ENCODE results near the gene ASF1B. TPM values are rescaled to one million over a fixed set of nuclear protein-coding genes. Genes with fewer than 3 reads are reported as not detected.

The ASF1B gene
- total and polyA plus RNA-seq, 2 donors (not counting 1 experiment from before 2014, with no cell fraction given), result 1.9 to 2.5 TPM

DNA sequence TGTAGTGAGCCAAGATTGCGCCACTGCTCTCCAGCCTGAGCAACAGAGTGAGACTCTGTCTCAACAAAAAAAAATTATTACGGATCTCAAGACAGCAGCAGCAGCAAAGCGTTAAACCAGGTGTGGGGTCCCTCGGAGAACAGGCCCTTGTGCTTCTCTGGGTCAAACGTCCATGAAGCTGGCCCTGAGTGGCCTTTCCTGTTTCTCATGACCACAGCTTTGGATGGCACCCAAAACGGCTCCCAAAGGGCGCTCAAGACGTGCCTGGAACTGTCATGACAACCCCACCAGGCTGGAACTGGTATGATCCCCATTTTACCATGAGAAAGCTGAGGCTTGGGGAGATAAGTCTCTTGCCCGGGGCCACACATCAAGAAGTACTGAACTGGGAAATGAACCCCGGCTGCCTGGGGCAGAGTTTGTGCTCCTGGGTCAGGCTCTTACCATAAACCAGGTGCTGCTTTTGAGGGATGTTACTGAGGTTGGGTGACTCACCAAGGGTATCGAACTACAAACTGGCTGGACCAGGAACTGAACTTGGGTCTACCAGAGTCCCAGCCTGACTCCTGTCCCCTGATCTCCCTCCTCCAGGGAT lies 34.2 kb downstream of the ASF1B start:
- ATAC-seq (ENCODE audit: low read depth) (no peak), DNase-seq (no peak)
- H3K4me1 ChIP-seq (ENCODE audit: control insufficient read depth in 2 of 2, insufficient read depth in 2 of 2, low read length in 2 of 2), result no peaks in the 10 kb centered on the region
- no peak for TF ChIP-seq CTCF (IDR thresholded peaks at IDR 0.05)
- TF ChIP-seq EZH2 (IDR thresholded peaks at IDR 0.05; ENCODE audit: borderline replicate concordance, insufficient read depth, low read depth, low read length, poor library complexity, severe bottlenecking), result no peak
- no peak overlapping the region for H3K4me2 ChIP-seq (replicated peaks; ENCODE audit: low read depth, low read length, poor library complexity, severe bottlenecking)
- H3K9ac ChIP-seq (ENCODE audit: low read length), result no peak overlapping the region
- Mint-ChIP-seq H3K9me3 (ENCODE audit: insufficient read depth) (no peaks in the 10 kb centered on the region), H3K27ac (no peak overlapping the region), H3K4me3 (no peak overlapping the region), H3K4me1 (no peaks in the 10 kb centered on the region), H3K27me3 (no peaks in the 10 kb centered on the region)
- H4K20me1 ChIP-seq (ENCODE audit: control insufficient read depth, insufficient read depth, low read length, poor library complexity, severe bottlenecking), result no peaks in the 10 kb centered on the region
- H3K36me3 ChIP-seq (replicated peaks in 1 of 2; ENCODE audit: control extremely low read depth in 1 of 2, control insufficient read depth in 1 of 2, extremely low read depth in 1 of 2, insufficient read depth in 2 of 2, low read length in 1 of 2), result peaks cover 0 to 32% of the 10 kb centered on the region in 2 experiments
- no peak overlapping the region for H2AFZ ChIP-seq (ENCODE audit: insufficient read depth, low read depth, low read length, poor library complexity, severe bottlenecking)
- ChIA-PET CTCF (interaction anchor here (1.6 kb wide), 1 partner anchor 21 kb away, joined by 4 read pairs; no protein-coding TSS in a partner anchor), POLR2A (no interaction called here)
- no peaks in the 10 kb centered on the region for H3K9me3 ChIP-seq (ENCODE audit: control extremely low read depth in 1 of 3, control insufficient read depth in 2 of 3, insufficient read depth in 1 of 3, low read length in 2 of 3)
- no peak overlapping the region for H3K27ac ChIP-seq (ENCODE audit: low read length in 2 of 2)
- no peaks in the 10 kb centered on the region for H3K27me3 ChIP-seq (replicated peaks in 1 of 4; ENCODE audit: control extremely low read depth in 1 of 4, control insufficient read depth in 3 of 4, insufficient read depth in 4 of 4, low read length in 3 of 4)
- peaks cover 2% of the 10 kb centered on the region for H3K79me2 ChIP-seq (ENCODE audit: control insufficient read depth, insufficient read depth, low read length)
- 94% methylated on average over 10 of the region's 11 CpGs for WGBS (ENCODE audit: insufficient coverage)
- no peak overlapping the region for H3K4me3 ChIP-seq (ENCODE audit: control extremely low read depth in 1 of 5, extremely low read depth in 1 of 5, insufficient read depth in 1 of 5, low read depth in 2 of 5, low read length in 4 of 5)
- intact Hi-C loops (cut with micrococcal nuclease), result no loop called here

GRCh38 chr19:14101003-14101545 lies 35.3 kb downstream of the ASF1B start:
- whole genome bisulfite sequencing (ENCODE audit: insufficient coverage), result 96% methylated on average over 4 of the region's 6 CpGs
- Histone ChIP-seq H3K36me3 (replicated peaks in 1 of 2; ENCODE audit: control extremely low read depth in 1 of 2, control insufficient read depth in 1 of 2, extremely low read depth in 1 of 2, insufficient read depth in 2 of 2, low read length in 1 of 2) (peaks cover 0 to 41% of the 10 kb centered on the region in 2 experiments), H4K20me1 (ENCODE audit: control insufficient read depth, insufficient read depth, low read length, poor library complexity, severe bottlenecking) (no peaks in the 10 kb centered on the region), H3K27me3 (replicated peaks in 1 of 4; ENCODE audit: control extremely low read depth in 1 of 4, control insufficient read depth in 3 of 4, insufficient read depth in 4 of 4, low read length in 3 of 4) (no peaks in the 10 kb centered on the region), H3K4me3 (ENCODE audit: control extremely low read depth in 1 of 5, extremely low read depth in 1 of 5, insufficient read depth in 1 of 5, low read depth in 2 of 5, low read length in 4 of 5) (no peak overlapping the region), H3K9me3 (ENCODE audit: control extremely low read depth in 1 of 3, control insufficient read depth in 2 of 3, insufficient read depth in 1 of 3, low read length in 2 of 3) (no peaks in the 10 kb centered on the region), H3K27ac (ENCODE audit: low read length in 2 of 2) (no peak overlapping the region), H2AFZ (ENCODE audit: insufficient read depth, low read depth, low read length, poor library complexity, severe bottlenecking) (no peak overlapping the region), H3K79me2 (ENCODE audit: control insufficient read depth, insufficient read depth, low read length) (peaks cover 2% of the 10 kb centered on the region), H3K9ac (ENCODE audit: low read length) (no peak overlapping the region), H3K4me1 (ENCODE audit: control insufficient read depth in 2 of 2, insufficient read depth in 2 of 2, low read length in 2 of 2) (no peaks in the 10 kb centered on the region), H3K4me2 (replicated peaks; ENCODE audit: low read depth, low read length, poor library complexity, severe bottlenecking) (no peak overlapping the region)
- DNase-seq, result no peak
- ATAC-seq (ENCODE audit: low read depth), result no peak
- Mint-ChIP-seq H3K27ac (no peak overlapping the region), H3K9me3 (ENCODE audit: insufficient read depth) (no peaks in the 10 kb centered on the region), H3K4me1 (no peaks in the 10 kb centered on the region), H3K4me3 (no peak overlapping the region), H3K27me3 (no peaks in the 10 kb centered on the region)
- CTCF ChIA-PET, result no interaction called here
- POLR2A ChIA-PET, result interaction anchor here (0.6 kb wide), 1 partner anchor 287 kb away, joined by 5 read pairs; no protein-coding TSS in a partner anchor
- TF ChIP-seq CTCF (IDR thresholded peaks at IDR 0.05) (no peak), EZH2 (IDR thresholded peaks at IDR 0.05; ENCODE audit: borderline replicate concordance, insufficient read depth, low read depth, low read length, poor library complexity, severe bottlenecking) (no peak)
- intact Hi-C loops (cut with micrococcal nuclease), result no loop called here
